Measurements from ENCODE around the gene KPNA4. TPM values are rescaled to one million over a fixed set of nuclear protein-coding genes. Genes with fewer than 3 reads are reported as not detected.

Gene KPNA4
- total RNA-seq, 1 experiment from 2014 or later = 127 TPM

GRCh38 chr3:160562952-160563351 lies 2.4 kb downstream of the KPNA4 start:
- no TSS peak for BruUV-seq (replicated peaks)
- intact Hi-C loops (cut with micrococcal nuclease) = loop anchor here (5.0 kb wide), 1 partner anchor 116 kb away; the partner anchor contains the start of gene TRIM59
- Mint-ChIP-seq H3K27ac (ENCODE audit: low read depth, unreplicated experiment) (peak overlapping the region; percentile 7), H3K4me1 (ENCODE audit: insufficient read depth, unreplicated experiment) (peaks cover 35% of the 10 kb centered on the region), H3K27me3 (ENCODE audit: insufficient read depth, unreplicated experiment) (no peaks in the 10 kb centered on the region), H3K36me3 (ENCODE audit: insufficient read depth, unreplicated experiment) (no peaks in the 10 kb centered on the region), H3K4me3 (ENCODE audit: unreplicated experiment) (peak overlapping the region; percentile 96), H3K9me3 (ENCODE audit: unreplicated experiment) (no peaks in the 10 kb centered on the region)
- CTCF ChIA-PET = interaction anchor here (0.6 to 1.7 kb wide), 3 partner anchors 115 to 212 kb away, joined by 3 to 6 read pairs (median 3); partner anchors contain the start of gene ARL14
- POLR2A ChIA-PET = interaction anchor here (1.3 to 8.9 kb wide), 4 partner anchors 112 to 192 kb away, joined by 4 to 124 read pairs (median 10); partner anchors contain the start of genes ARL14, PPM1L and TRIM59
- DNase-seq (ENCODE audit: unreplicated experiment) = no peak
- TF ChIP-seq CTCF (IDR thresholded peaks at IDR 0.05; ENCODE audit: unreplicated experiment) = no peak

DNA sequence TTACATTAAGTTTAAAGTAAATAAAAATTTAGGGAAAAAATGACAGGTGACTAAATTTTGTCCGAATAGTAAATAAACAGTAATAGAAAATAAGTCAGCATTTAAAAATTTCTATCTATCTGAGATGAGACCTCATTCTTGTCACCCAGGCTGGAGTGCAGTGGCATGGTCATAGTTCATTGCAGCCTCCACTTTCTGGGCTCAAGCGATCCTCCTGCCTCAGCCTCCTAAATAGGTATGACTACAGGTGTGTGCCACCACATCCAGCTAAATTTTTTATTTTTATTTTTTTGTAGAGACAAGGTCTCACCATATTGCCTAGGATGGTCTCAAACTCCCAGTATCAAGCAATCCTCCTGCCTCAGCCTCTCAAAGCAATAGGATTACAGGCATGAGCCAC lies 7.8 kb downstream of the KPNA4 start:
- no peak for TF ChIP-seq CTCF (IDR thresholded peaks at IDR 0.05; ENCODE audit: unreplicated experiment)
- no TSS peak for BruUV-seq (replicated peaks)
- no peak overlapping the region for H3K27ac Mint-ChIP-seq (ENCODE audit: low read depth, unreplicated experiment)
- no peak for DNase-seq (ENCODE audit: unreplicated experiment)
- POLR2A ChIA-PET = interaction anchor here (0.6 kb wide), 1 partner anchor 119 kb away, joined by 3 read pairs; the partner anchor contains the start of gene ARL14
- H3K36me3 Mint-ChIP-seq (ENCODE audit: insufficient read depth, unreplicated experiment) = no peaks in the 10 kb centered on the region
- no peaks in the 10 kb centered on the region for H3K9me3 Mint-ChIP-seq (ENCODE audit: unreplicated experiment)
- H3K4me1 Mint-ChIP-seq (ENCODE audit: insufficient read depth, unreplicated experiment) = peaks cover 34% of the 10 kb centered on the region
- intact Hi-C loops (cut with micrococcal nuclease) = no loop called here
- H3K27me3 Mint-ChIP-seq (ENCODE audit: insufficient read depth, unreplicated experiment) = no peaks in the 10 kb centered on the region
- no peak overlapping the region for H3K4me3 Mint-ChIP-seq (ENCODE audit: unreplicated experiment)
- CTCF ChIA-PET = no interaction called here

DNA sequence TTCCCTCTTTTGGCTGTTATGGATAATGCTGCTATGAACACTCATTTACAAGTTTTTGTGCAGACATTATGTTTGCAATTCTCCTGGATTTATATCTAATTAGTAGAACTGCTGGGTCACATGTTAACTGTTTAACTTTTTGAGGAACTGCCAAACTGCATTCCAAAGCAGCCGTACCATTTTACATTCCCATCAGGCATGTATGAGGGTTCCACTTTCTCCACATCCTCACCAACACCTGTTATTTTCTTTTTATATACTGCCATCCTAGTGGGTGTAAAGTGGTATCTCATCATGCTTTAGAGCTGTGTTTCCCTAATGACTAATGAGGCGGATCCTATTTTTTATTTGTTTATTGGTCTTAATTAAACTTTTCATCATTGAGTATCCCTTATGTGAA lies 9.2 kb downstream of the KPNA4 start:
- Mint-ChIP-seq H3K4me3 (ENCODE audit: unreplicated experiment) (no peak overlapping the region), H3K27ac (ENCODE audit: low read depth, unreplicated experiment) (no peak overlapping the region), H3K9me3 (ENCODE audit: unreplicated experiment) (peaks cover 5% of the 10 kb centered on the region), H3K27me3 (ENCODE audit: insufficient read depth, unreplicated experiment) (no peaks in the 10 kb centered on the region), H3K4me1 (ENCODE audit: insufficient read depth, unreplicated experiment) (peaks cover 31% of the 10 kb centered on the region), H3K36me3 (ENCODE audit: insufficient read depth, unreplicated experiment) (no peaks in the 10 kb centered on the region)
- ChIA-PET POLR2A (interaction anchor here (0.7 kb wide), 1 partner anchor 17 kb away, joined by 3 read pairs; no protein-coding TSS in a partner anchor), CTCF (no interaction called here)
- no peak for DNase-seq (ENCODE audit: unreplicated experiment)
- no peak for TF ChIP-seq CTCF (IDR thresholded peaks at IDR 0.05; ENCODE audit: unreplicated experiment)
- intact Hi-C loops (cut with micrococcal nuclease) = no loop called here
- no TSS peak for BruUV-seq (replicated peaks)

- Mint-ChIP-seq H3K4me3 (ENCODE audit: unreplicated experiment) (no peak overlapping the region), H3K27me3 (ENCODE audit: insufficient read depth, unreplicated experiment) (no peaks in the 10 kb centered on the region), H3K27ac (ENCODE audit: low read depth, unreplicated experiment) (no peak overlapping the region), H3K4me1 (ENCODE audit: insufficient read depth, unreplicated experiment) (peaks cover 26% of the 10 kb centered on the region), H3K36me3 (ENCODE audit: insufficient read depth, unreplicated experiment) (peaks cover 6% of the 10 kb centered on the region), H3K9me3 (ENCODE audit: unreplicated experiment) (peaks cover 12% of the 10 kb centered on the region)
- ChIA-PET CTCF (interaction anchor here (0.6 to 2.9 kb wide), 3 partner anchors 16 to 335 kb away, joined by 3 to 6 read pairs (median 3); no protein-coding TSS in a partner anchor), POLR2A (interaction anchor here (1.6 to 1.9 kb wide), 2 partner anchors 9 to 10 kb away, joined by 5 to 9 read pairs; no protein-coding TSS in a partner anchor)
- BruUV-seq (replicated peaks) = no TSS peak
- intact Hi-C loops (cut with micrococcal nuclease) = no loop called here
- TF ChIP-seq CTCF (IDR thresholded peaks at IDR 0.05; ENCODE audit: unreplicated experiment) = no peak
- DNase-seq (ENCODE audit: unreplicated experiment) = no peak
These were observed 10.4 kb downstream of the KPNA4 start for GRCh38 chr3:160554980-160555379.

All from MCF 10A (cell line).